Muscle layer of colon (tissue), 2 donors: ENCODE measurements around the gene EML2.

Experiments
- H3K27ac ChIP-seq: one replicate; pipeline ENCODE4 v1.7.0; 2013; ENCODE audit warnings: low read depth, mild to moderate bottlenecking, low read length, moderate library complexity
- H3K27me3 ChIP-seq, 2 donors: one replicate each; pipeline ENCODE4 v1.7.0; 2013; ENCODE audit warnings: low read length in 2 of 2, mild to moderate bottlenecking in 2 of 2; ENCODE audit not compliant: insufficient read depth in 2 of 2, control insufficient read depth in 1 of 2
- H3K36me3 ChIP-seq: one replicate; pipeline ENCODE4 v1.7.0; 2013; ENCODE audit warnings: mild to moderate bottlenecking, low read length; ENCODE audit not compliant: insufficient read depth
- H3K4me1 ChIP-seq: one replicate; pipeline ENCODE4 v1.7.0; 2013; ENCODE audit warnings: mild to moderate bottlenecking, low read length; ENCODE audit not compliant: insufficient read depth
- H3K4me3 ChIP-seq, 2 donors: one replicate each; pipeline ENCODE4 v1.7.0; 2013; ENCODE audit warnings: low read length in 2 of 2, low read depth in 1 of 2, mild to moderate bottlenecking in 1 of 2, moderate library complexity in 1 of 2
- H3K9ac ChIP-seq: one replicate; pipeline ENCODE4 v1.7.0; 2013; ENCODE audit warnings: low read length
- H3K9me3 ChIP-seq: one replicate; pipeline ENCODE4 v1.7.0; 2013; ENCODE audit warnings: mild to moderate bottlenecking, low read length
- donor health status: abdominal sarcoma.
- donor health status: Adenocarcinoma of cecum.

The EML2 gene

GRCh38 chr19:45608948-45609347 is 30.2 kb downstream of the EML2 start:
- Histone ChIP-seq H3K27me3 (no peaks in the 10 kb centered on the region), H3K36me3 (peaks cover 14% of the 10 kb centered on the region), H3K27ac (no peak overlapping the region), H3K9me3 (no peaks in the 10 kb centered on the region), H3K9ac (no peak overlapping the region), H3K4me1 (no peaks in the 10 kb centered on the region), H3K4me3 (no peak overlapping the region)

GRCh38 chr19:45607071-45608029 is 31.8 kb downstream of the EML2 start:
- peak overlapping the region in 1 of 2 donors; percentile 25 for H3K4me3 ChIP-seq

GRCh38 chr19:45601524-45602374 is 37.4 kb downstream of the EML2 start, which contains the start of gene GPR4:
Gene GPR4, minus strand, starts transcription at chr19:45602212. Its CDS starts 10,346 bp downstream, at chr19:45591866.
- H3K27ac ChIP-seq: no peak within 1 kb of the TSS
- H3K4me3 ChIP-seq: no peak within 1 kb of the TSS
- no peak within 1 kb of the TSS for H3K9ac ChIP-seq
- H3K4me1 ChIP-seq: no peaks in the 10 kb centered on the region
- no peaks in the 10 kb centered on the region for H3K36me3 ChIP-seq
- H3K9me3 ChIP-seq: no peaks in the 10 kb centered on the region
- peaks cover 48 to 61% of the 10 kb centered on the region in 2 donors for H3K27me3 ChIP-seq

More at GRCh38 chr19:45607071-45608029, 31.8 kb downstream of the EML2 start:
- no peak overlapping the region for H3K27ac ChIP-seq
- peaks cover 5% of the 10 kb centered on the region for H3K36me3 ChIP-seq
- no peak overlapping the region for H3K9ac ChIP-seq
- H3K4me1 ChIP-seq: no peaks in the 10 kb centered on the region
- H3K27me3 ChIP-seq: peaks cover 4 to 6% of the 10 kb centered on the region in 2 donors
- H3K9me3 ChIP-seq: no peaks in the 10 kb centered on the region

GRCh38 chr19:45601115-45601514 is 38.1 kb downstream of the EML2 start:
- Histone ChIP-seq H3K4me3 (no peak overlapping the region), H3K9ac (no peak overlapping the region), H3K9me3 (no peaks in the 10 kb centered on the region), H3K27ac (no peak overlapping the region), H3K27me3 (peaks cover 48 to 64% of the 10 kb centered on the region in 2 donors), H3K36me3 (no peaks in the 10 kb centered on the region), H3K4me1 (no peaks in the 10 kb centered on the region)

GRCh38 chr19:45600340-45600885 is 38.8 kb downstream of the EML2 start:
- Histone ChIP-seq H3K36me3 (no peaks in the 10 kb centered on the region), H3K27ac (no peak overlapping the region), H3K9ac (no peak overlapping the region), H3K4me3 (no peak overlapping the region), H3K27me3 (peaks cover 48 to 69% of the 10 kb centered on the region in 2 donors), H3K4me1 (no peaks in the 10 kb centered on the region), H3K9me3 (no peaks in the 10 kb centered on the region)

- no peak overlapping the region for H3K27ac ChIP-seq
Measured at GRCh38 chr19:45599286-45599685, 39.9 kb downstream of the EML2 start.

GRCh38 chr19:45598267-45599001 is 40.8 kb downstream of the EML2 start:
- H3K27me3 ChIP-seq: peaks cover 48 to 69% of the 10 kb centered on the region in 2 donors
- no peak overlapping the region for H3K4me3 ChIP-seq
- H3K9me3 ChIP-seq: no peaks in the 10 kb centered on the region
- no peaks in the 10 kb centered on the region for H3K36me3 ChIP-seq
- no peak overlapping the region for H3K9ac ChIP-seq
- no peak overlapping the region for H3K27ac ChIP-seq
- H3K4me1 ChIP-seq: no peaks in the 10 kb centered on the region

More at GRCh38 chr19:45599286-45599685, 39.9 kb downstream of the EML2 start:
- no peak overlapping the region for H3K9ac ChIP-seq
- no peaks in the 10 kb centered on the region for H3K36me3 ChIP-seq
- no peak overlapping the region for H3K4me3 ChIP-seq
- no peaks in the 10 kb centered on the region for H3K4me1 ChIP-seq
- H3K27me3 ChIP-seq: peaks cover 48 to 69% of the 10 kb centered on the region in 2 donors
- no peaks in the 10 kb centered on the region for H3K9me3 ChIP-seq

GRCh38 chr19:45597425-45598111 is 41.6 kb downstream of the EML2 start:
- Histone ChIP-seq H3K9ac (no peak overlapping the region), H3K36me3 (no peaks in the 10 kb centered on the region), H3K4me3 (no peak overlapping the region), H3K27me3 (peaks cover 47 to 66% of the 10 kb centered on the region in 2 donors), H3K4me1 (no peaks in the 10 kb centered on the region), H3K9me3 (no peaks in the 10 kb centered on the region), H3K27ac (no peak overlapping the region)

- no peak overlapping the region for H3K27ac ChIP-seq
- no peaks in the 10 kb centered on the region for H3K36me3 ChIP-seq
- H3K4me1 ChIP-seq: no peaks in the 10 kb centered on the region
- peaks cover 32 to 60% of the 10 kb centered on the region in 2 donors for H3K27me3 ChIP-seq
- no peaks in the 10 kb centered on the region for H3K9me3 ChIP-seq
- no peak overlapping the region for H3K9ac ChIP-seq
- no peak overlapping the region for H3K4me3 ChIP-seq
Measured at GRCh38 chr19:45595814-45596213, 43.4 kb downstream of the EML2 start.

- peaks cover 10 to 42% of the 10 kb centered on the region in 2 donors for H3K27me3 ChIP-seq
- H3K9ac ChIP-seq: no peak overlapping the region
- H3K9me3 ChIP-seq: no peaks in the 10 kb centered on the region
- H3K36me3 ChIP-seq: no peaks in the 10 kb centered on the region
- H3K27ac ChIP-seq: no peak overlapping the region
- no peaks in the 10 kb centered on the region for H3K4me1 ChIP-seq
- no peak overlapping the region for H3K4me3 ChIP-seq
Measured at GRCh38 chr19:45593520-45593919, 45.7 kb downstream of the EML2 start.
